Stomach (tissue), 9 donors: ENCODE results near the gene ARHGAP26. TPM values are rescaled to one million over a fixed set of nuclear protein-coding genes. Genes with fewer than 3 reads are reported as not detected.

Source experiments
- DNase-seq, 2 donors: peaks; one replicate each; pipeline versions ENCODE4 v3.0.0 to v3.0.0-alpha.2; 2013 to 2019
- H3K27ac ChIP-seq, 5 donors: fragments of 200-600 bp in 4 of 5; sonication (generic) in 4 of 5; one replicate each; pipeline ENCODE4 v1.5.1; 2013 to 2019; ENCODE audit warnings: mild to moderate bottlenecking in 1 of 5, moderate library complexity in 1 of 5
- H3K27me3 ChIP-seq, 3 donors: fragments of 200-600 bp; sonication (generic); one replicate each; pipeline ENCODE4 v1.5.1; 2017 to 2019; ENCODE audit warnings: mixed run types in 1 of 3
- H3K36me3 ChIP-seq, 4 donors: fragments of 200-600 bp; sonication (generic); 1 replicate in 3 of 4; 2 replicates in 1 of 4; pipeline ENCODE4 v1.5.1; 2016 to 2019
- H3K4me1 ChIP-seq, 4 donors: fragments of 200-600 bp; sonication (generic); one replicate each; pipeline ENCODE4 v1.5.1; 2016 to 2019
- H3K4me3 ChIP-seq, 4 donors: fragments of 200-600 bp; sonication (generic) in 3 of 4; one replicate each; pipeline ENCODE4 v1.5.1; 2016 to 2019; ENCODE audit warnings: mild to moderate bottlenecking in 1 of 4
- H3K9me3 ChIP-seq, 4 donors: fragments of 200-600 bp; sonication (generic); one replicate each; pipeline ENCODE4 v1.5.1; 2016 to 2019
- CTCF ChIP-seq, 7 experiments: fragments of 450-650 bp in 4 of 7; fragments of 200-600 bp in 3 of 7; sonication (generic) in 3 of 7; IDR thresholded peaks; one replicate each; pipeline ENCODE4 v1.5.1; 2016 to 2019; ENCODE audit warnings: antibody characterized with exemption in 7 of 7, control low read depth in 2 of 7, mild to moderate bottlenecking in 1 of 7
- EP300 ChIP-seq: sonication (generic); formaldehyde crosslinking; IDR thresholded peaks from one replicate; pipeline ENCODE4 v1.6.1; 2017; ENCODE audit warnings: antibody characterized with exemption
- POLR2A ChIP-seq, 4 donors: fragments of 450-650 bp; IDR thresholded peaks; one replicate each; pipeline ENCODE4 v1.6.1; 2016; ENCODE audit warnings: antibody characterized with exemption in 4 of 4, control low read depth in 2 of 4, mild to moderate bottlenecking in 1 of 4, moderate library complexity in 1 of 4
- POLR2AphosphoS5 ChIP-seq, 3 donors: sonication (generic); formaldehyde crosslinking; IDR thresholded peaks; one replicate each; pipeline ENCODE4 v1.6.1; 2016; ENCODE audit warnings: antibody characterized with exemption in 3 of 3
- WGBS, 5 donors: extraction: QIAGEN DNeasy Blood & Tissue Kit in 3 of 5; methylation state at CpG; one replicate each; pipeline versions ENCODE4 v1.1.5 to v1.1.7; 2013 to 2018; 5-methylcytosine and 5-hydroxymethylcytosine counted together
- intact Hi-C: fragments of 100-400 bp; cut with DNase I; formaldehyde crosslinking; loops from one replicate; pipeline ENCODE4 v1.15.1; 2023; ENCODE audit warnings: low total_unique reads
- polyA plus RNA-seq, 3 donors: library from polyadenylated mRNA; stranded (reverse); fragments of 200-250 nt; gene quantifications; one replicate each; pipeline ENCODE4 v1.2.3, GENCODE V29; 2013
- total RNA-seq, 5 donors: library from RNA; depleted of rRNA; stranded (reverse); fragments of >200 nt; gene quantifications; one replicate each; pipeline versions ENCODE4 v1.1.0 to v1.2.3, GENCODE V29; 2014 to 2016
- donor health status: healthy with polysubstance abuse.
- donor health status: Bipolar disorder and iron deficiency.
- donor health status: healthy.

The ARHGAP26 gene
- total and polyA plus RNA-seq, 8 donors, result 4.0 to 115 (median 34.1) TPM

- Histone ChIP-seq H3K27ac (no peak overlapping the region), H3K4me1 (peaks cover 0 to 5% (median 0%) of the 10 kb centered on the region in 4 donors), H3K4me3 (no peak overlapping the region), H3K9me3 (no peaks in the 10 kb centered on the region), H3K36me3 (no peaks in the 10 kb centered on the region), H3K27me3 (no peaks in the 10 kb centered on the region)
- WGBS, 5 donors, result 64 to 79% (median 68%) methylated on average over 6 of the region's 6 CpGs
- intact Hi-C loops, result no loop called here
- TF ChIP-seq POLR2A (IDR thresholded peaks at IDR 0.05), result no peak
- TF ChIP-seq POLR2AphosphoS5 (IDR thresholded peaks at IDR 0.05), result peak in 1 of 3 donors; percentile 27
- peak in 1 of 2 donors; percentile 44 for DNase-seq
Measured at GRCh38 chr5:142740474-142741242, 29.5 kb upstream of the ARHGAP26 start.

GRCh38 chr5:142743592-142744441, 26.4 kb upstream of the ARHGAP26 start:
- Histone ChIP-seq H3K27ac (peak overlapping the region in 3 of 5 donors; percentile 51 to 64 (median 57)), H3K36me3 (no peaks in the 10 kb centered on the region), H3K4me3 (no peak overlapping the region), H3K9me3 (no peaks in the 10 kb centered on the region), H3K27me3 (no peaks in the 10 kb centered on the region), H3K4me1 (peaks cover 0 to 26% (median 6%) of the 10 kb centered on the region in 4 donors)
- peak in 1 of 2 donors; percentile 77 for DNase-seq
- TF ChIP-seq POLR2A (IDR thresholded peaks at IDR 0.05) (no peak), POLR2AphosphoS5 (IDR thresholded peaks at IDR 0.05) (peak in 1 of 3 donors; percentile 17)
- intact Hi-C loops, result no loop called here
- WGBS, 5 donors, result 49 to 57% (median 50%) methylated on average over 7 of the region's 7 CpGs

GRCh38 chr5:142745268-142745667, 24.9 kb upstream of the ARHGAP26 start:
- 90 to 98% (median 92%) methylated on average over 4 of the region's 4 CpGs for WGBS, 5 donors
- no peak for TF ChIP-seq CTCF (IDR thresholded peaks at IDR 0.05)

GRCh38 chr5:142746532-142747433, 23.4 kb upstream of the ARHGAP26 start:
- no peak overlapping the region for H3K27ac ChIP-seq
- TF ChIP-seq POLR2A (IDR thresholded peaks at IDR 0.05) (no peak), CTCF (IDR thresholded peaks at IDR 0.05) (no peak), EP300 (no peak), POLR2AphosphoS5 (IDR thresholded peaks at IDR 0.05) (no peak)
- H3K36me3 ChIP-seq, result no peaks in the 10 kb centered on the region
- H3K9me3 ChIP-seq, result no peaks in the 10 kb centered on the region
- DNase-seq, result no peak
- H3K27me3 ChIP-seq, result no peaks in the 10 kb centered on the region
- H3K4me3 ChIP-seq, result no peak overlapping the region
- 33 to 53% (median 41%) methylated on average over 4 of the region's 4 CpGs for WGBS, 5 donors
- intact Hi-C loops, result no loop called here
- peaks cover 0 to 32% (median 11%) of the 10 kb centered on the region in 4 donors for H3K4me1 ChIP-seq

More at GRCh38 chr5:142745268-142745667, 24.9 kb upstream of the ARHGAP26 start:
- no peaks in the 10 kb centered on the region for H3K27me3 ChIP-seq
- no peak overlapping the region for H3K27ac ChIP-seq
- H3K36me3 ChIP-seq, result no peaks in the 10 kb centered on the region
- no peak overlapping the region for H3K4me3 ChIP-seq
- no peak for DNase-seq
- peaks cover 0 to 37% (median 6%) of the 10 kb centered on the region in 4 donors for H3K4me1 ChIP-seq
- H3K9me3 ChIP-seq, result no peaks in the 10 kb centered on the region
- intact Hi-C loops, result no loop called here

- H3K36me3 ChIP-seq, result no peaks in the 10 kb centered on the region
- intact Hi-C loops, result no loop called here
- DNase-seq, result no peak
- no peak overlapping the region for H3K27ac ChIP-seq
- 69 to 88% (median 87%) methylated on average over 1 of the region's 1 CpG for WGBS, 5 donors
- H3K9me3 ChIP-seq, result no peaks in the 10 kb centered on the region
- no peaks in the 10 kb centered on the region for H3K27me3 ChIP-seq
- TF ChIP-seq EP300 (no peak), POLR2AphosphoS5 (IDR thresholded peaks at IDR 0.05) (no peak), CTCF (IDR thresholded peaks at IDR 0.05) (no peak)
- H3K4me1 ChIP-seq, result peaks cover 7 to 44% (median 22%) of the 10 kb centered on the region in 4 donors
- H3K4me3 ChIP-seq, result no peak overlapping the region
Measured at GRCh38 chr5:142748132-142748531, 22.0 kb upstream of the ARHGAP26 start.
